HAP-1 (cell line): ENCODE measurements around the gene BBS7.

Source experiments
- DNase-seq, 2 experiments: peaks; one replicate each; pipeline ENCODE4 v3.0.0-alpha.2; 2016 to 2020; ENCODE audit warnings: low spot score in 2 of 2
- H3K27me3 ChIP-seq: fragments of 250-450 bp; sonication (Bioruptor Pico); 2 replicates; pipeline ENCODE4 v1.5.1; 2020; ENCODE audit warnings: low read depth, mild to moderate bottlenecking, moderate library complexity
- H3K36me3 ChIP-seq: fragments of 250-450 bp; sonication (Bioruptor Pico); replicated peaks from 2 replicates; pipeline ENCODE4 v1.5.1; 2020; ENCODE audit warnings: mild to moderate bottlenecking
- H3K4me1 ChIP-seq: fragments of 250-450 bp; sonication (Bioruptor Pico); 2 replicates; pipeline ENCODE4 v1.5.1; 2020; ENCODE audit warnings: mild to moderate bottlenecking
- H3K4me3 ChIP-seq: fragments of 250-450 bp; sonication (Bioruptor Pico); 2 replicates; pipeline ENCODE4 v1.5.1; 2020; ENCODE audit warnings: mild to moderate bottlenecking, moderate library complexity
- H3K9me3 ChIP-seq: fragments of 250-450 bp; sonication (Bioruptor Pico); 2 replicates; pipeline ENCODE4 v1.5.1; 2020; ENCODE audit warnings: mild to moderate bottlenecking, moderate library complexity
- in situ Hi-C: fragments of 300-500 bp; cut with MboI; formaldehyde crosslinking; loops from 3 replicates; pipeline ENCODE4 v1.14.3; 2020; ENCODE audit warnings: low sequenced_read_pairs, inconsistent platforms, mixed read lengths

Gene BBS7

GRCh38 chr4:121776610-121777401 is 93.5 kb downstream of the BBS7 start:
- Histone ChIP-seq H3K4me1 (peaks cover 27% of the 10 kb centered on the region), H3K9me3 (no peaks in the 10 kb centered on the region), H3K4me3 (no peak overlapping the region), H3K27me3 (no peaks in the 10 kb centered on the region), H3K36me3 (no peaks in the 10 kb centered on the region)
- no peak for DNase-seq
- in situ Hi-C loops: no loop called here
